Skeletal muscle satellite cell (primary cell): ENCODE data around the gene USP47.

Source experiments
- H3K27me3 ChIP-seq: 2 replicates; pipeline ENCODE4 v1.7.0; 2013; ENCODE audit warnings: low read length; ENCODE audit not compliant: control insufficient read depth, insufficient read depth
- H3K36me3 ChIP-seq: 2 replicates; pipeline ENCODE4 v1.7.0; 2013; ENCODE audit warnings: mild to moderate bottlenecking, control low read depth, low read length; ENCODE audit not compliant: insufficient read depth
- H3K4me1 ChIP-seq: 2 replicates; pipeline ENCODE4 v1.7.0; 2013; ENCODE audit warnings: low read length; ENCODE audit not compliant: control insufficient read depth, insufficient read depth
- H3K4me2 ChIP-seq: 2 replicates; pipeline ENCODE4 v1.7.0; 2013; ENCODE audit warnings: mild to moderate bottlenecking, low read length
- H3K4me3 ChIP-seq: 2 replicates; pipeline ENCODE4 v1.7.0; 2013; ENCODE audit warnings: low read length
- H3K9ac ChIP-seq: 2 replicates; pipeline ENCODE4 v1.7.0; 2013; ENCODE audit warnings: mild to moderate bottlenecking, low read depth, low read length, moderate library complexity
- H3K9me3 ChIP-seq: replicated peaks from 2 replicates; pipeline ENCODE4 v1.7.0; 2013; ENCODE audit warnings: mild to moderate bottlenecking, control low read depth, low read length

USP47 gene

GRCh38 chr11:11985016-11985715, 143.4 kb downstream of the USP47 start:
- H3K4me3 ChIP-seq: no peak overlapping the region
- H3K4me2 ChIP-seq: no peak overlapping the region
- H3K36me3 ChIP-seq: no peaks in the 10 kb centered on the region
- no peaks in the 10 kb centered on the region for H3K9me3 ChIP-seq
- H3K9ac ChIP-seq: peak overlapping the region; percentile 29
- peaks cover 64% of the 10 kb centered on the region for H3K4me1 ChIP-seq
- H3K27me3 ChIP-seq: no peaks in the 10 kb centered on the region

GRCh38 chr11:11985954-11986949, 144.5 kb downstream of the USP47 start:
- H3K4me1 ChIP-seq: peaks cover 55% of the 10 kb centered on the region
- H3K36me3 ChIP-seq: no peaks in the 10 kb centered on the region
- no peaks in the 10 kb centered on the region for H3K9me3 ChIP-seq
- no peak overlapping the region for H3K4me2 ChIP-seq
- H3K27me3 ChIP-seq: no peaks in the 10 kb centered on the region
- peak overlapping the region; percentile 29 for H3K9ac ChIP-seq
- no peak overlapping the region for H3K4me3 ChIP-seq

- Histone ChIP-seq H3K36me3 (no peaks in the 10 kb centered on the region), H3K4me1 (peaks cover 57% of the 10 kb centered on the region), H3K27me3 (no peaks in the 10 kb centered on the region), H3K9me3 (no peaks in the 10 kb centered on the region), H3K4me2 (peak overlapping the region; percentile 62), H3K9ac (peak overlapping the region; percentile 52), H3K4me3 (peak overlapping the region; percentile 23)
These were observed 145.8 kb downstream of the USP47 start for GRCh38 chr11:11987503-11988022.

GRCh38 chr11:11988099-11988651, 146.4 kb downstream of the USP47 start:
- Histone ChIP-seq H3K36me3 (no peaks in the 10 kb centered on the region), H3K4me3 (peak overlapping the region; percentile 23), H3K27me3 (no peaks in the 10 kb centered on the region), H3K9ac (peak overlapping the region; percentile 52), H3K4me2 (peak overlapping the region; percentile 62), H3K9me3 (no peaks in the 10 kb centered on the region), H3K4me1 (peaks cover 54% of the 10 kb centered on the region)

- Histone ChIP-seq H3K4me1 (peaks cover 53% of the 10 kb centered on the region), H3K4me2 (peak overlapping the region; percentile 14), H3K27me3 (no peaks in the 10 kb centered on the region), H3K9ac (peak overlapping the region; percentile 52), H3K9me3 (no peaks in the 10 kb centered on the region), H3K4me3 (no peak overlapping the region), H3K36me3 (no peaks in the 10 kb centered on the region)
These were observed 147.0 kb downstream of the USP47 start for GRCh38 chr11:11988681-11989261.

GRCh38 chr11:11989774-11990744, 148.3 kb downstream of the USP47 start:
- Histone ChIP-seq H3K4me1 (peaks cover 59% of the 10 kb centered on the region), H3K4me2 (no peak overlapping the region), H3K9me3 (no peaks in the 10 kb centered on the region), H3K27me3 (no peaks in the 10 kb centered on the region), H3K9ac (no peak overlapping the region), H3K36me3 (no peaks in the 10 kb centered on the region), H3K4me3 (no peak overlapping the region)

- Histone ChIP-seq H3K4me2 (peak overlapping the region; percentile 15), H3K9me3 (no peaks in the 10 kb centered on the region), H3K4me1 (peaks cover 42% of the 10 kb centered on the region)
These were observed 150.8 kb downstream of the USP47 start for GRCh38 chr11:11992257-11993212.

GRCh38 chr11:11993839-11994238, 152.1 kb downstream of the USP47 start:
- peak overlapping the region; percentile 60 for H3K4me2 ChIP-seq
- no peak overlapping the region for H3K4me3 ChIP-seq
- H3K4me1 ChIP-seq: peaks cover 41% of the 10 kb centered on the region
- H3K9me3 ChIP-seq: no peaks in the 10 kb centered on the region
- H3K27me3 ChIP-seq: no peaks in the 10 kb centered on the region
- peak overlapping the region; percentile 25 for H3K9ac ChIP-seq
- no peaks in the 10 kb centered on the region for H3K36me3 ChIP-seq

More at GRCh38 chr11:11992257-11993212, 150.8 kb downstream of the USP47 start:
- Histone ChIP-seq H3K4me3 (no peak overlapping the region), H3K9ac (no peak overlapping the region), H3K36me3 (no peaks in the 10 kb centered on the region), H3K27me3 (no peaks in the 10 kb centered on the region)

GRCh38 chr11:11995601-11996000, 153.8 kb downstream of the USP47 start:
- H3K9ac ChIP-seq: no peak overlapping the region
- no peaks in the 10 kb centered on the region for H3K9me3 ChIP-seq
- peaks cover 39% of the 10 kb centered on the region for H3K4me1 ChIP-seq
- H3K36me3 ChIP-seq: no peaks in the 10 kb centered on the region
- H3K4me3 ChIP-seq: no peak overlapping the region
- H3K4me2 ChIP-seq: no peak overlapping the region
- H3K27me3 ChIP-seq: no peaks in the 10 kb centered on the region
